GM18517 (cell line): ENCODE data around the gene SLC1A5.

ENCODE experiments used
- ATAC-seq: cut with Tn5 transposase; IDR thresholded peaks from one replicate; pipeline ENCODE4 v1.9.1; 2021; ENCODE audit warnings: mild to moderate bottlenecking, moderate library complexity; ENCODE audit not compliant: unreplicated experiment

The SLC1A5 gene

DNA sequence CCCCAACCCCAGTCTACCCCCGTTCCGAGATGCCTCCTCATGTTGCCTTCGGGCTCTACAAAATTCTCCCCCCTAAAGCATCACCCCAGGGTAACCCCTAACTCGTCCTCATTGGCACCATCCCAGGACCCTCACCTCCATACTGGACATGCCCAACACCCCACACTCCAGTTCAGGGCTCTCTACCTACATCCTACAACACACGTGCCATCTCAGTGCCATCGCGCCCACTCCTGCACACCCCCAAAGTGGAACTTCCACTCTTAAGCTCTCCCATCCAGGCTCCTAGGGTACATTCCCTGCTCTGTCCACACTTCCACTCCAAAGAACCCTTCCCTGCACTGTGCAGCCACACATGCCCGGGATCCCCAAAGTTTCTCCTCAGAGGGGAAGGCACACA lies 43.4 kb downstream of the SLC1A5 start:
- ATAC-seq = no peak

DNA sequence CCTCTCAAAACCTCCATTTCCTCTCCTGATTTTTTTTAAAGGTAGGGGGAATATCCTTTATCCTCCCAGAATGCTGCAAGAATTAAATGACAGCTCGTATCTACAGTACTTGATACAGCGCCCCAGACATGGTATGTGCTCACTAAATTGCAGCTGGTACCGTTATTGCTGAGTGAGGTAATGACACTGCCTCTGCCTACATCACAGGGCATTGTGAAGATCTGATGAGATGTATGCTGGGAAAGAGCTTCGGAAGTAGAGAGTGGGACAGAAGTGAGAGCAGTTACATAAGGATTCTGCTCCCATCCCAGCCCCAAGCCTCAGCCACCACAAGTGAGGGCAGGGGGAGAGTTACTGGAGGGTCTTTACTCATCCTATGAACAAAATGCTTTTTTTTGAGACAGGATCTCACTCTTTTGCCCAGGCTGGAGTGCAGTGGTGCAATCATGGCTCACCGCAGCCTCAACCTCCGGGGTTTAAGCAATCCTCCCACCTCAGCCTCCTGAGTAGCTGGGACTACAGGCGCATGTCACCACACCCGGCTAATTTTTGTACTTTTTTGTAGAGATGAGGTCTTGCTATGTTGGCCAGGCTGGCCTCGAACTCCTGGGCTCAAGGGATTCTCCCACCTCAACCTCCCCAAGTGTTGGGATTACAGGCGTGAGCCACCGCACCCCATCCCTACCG lies 44.2 kb downstream of the SLC1A5 start:
- no peak for ATAC-seq

DNA sequence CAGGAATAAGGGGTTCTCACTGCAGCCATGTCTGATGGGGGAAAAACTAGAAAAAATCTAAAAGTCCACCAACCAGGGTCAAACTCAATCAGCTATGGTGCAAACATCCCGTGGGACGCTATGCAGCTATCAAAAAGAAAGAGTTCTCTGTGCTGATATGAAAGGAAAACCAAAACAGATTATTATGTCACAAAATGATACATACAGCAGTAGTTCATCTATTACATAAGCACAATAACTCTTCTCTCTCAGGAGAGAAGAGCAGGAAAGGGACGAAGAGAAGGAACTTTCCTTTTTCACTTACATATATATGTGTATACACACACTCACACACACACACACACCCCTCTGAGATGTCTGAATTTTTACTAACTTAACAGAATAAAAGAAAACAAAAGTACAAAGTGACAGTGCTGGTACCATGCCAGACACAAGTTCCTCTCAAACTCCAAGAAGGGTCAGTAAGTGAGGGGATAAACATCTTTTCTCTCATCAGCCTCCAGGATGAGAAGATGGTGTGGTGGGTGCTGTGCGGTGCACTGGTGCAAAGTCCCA lies 45.4 kb downstream of the SLC1A5 start:
- ATAC-seq = no peak

DNA sequence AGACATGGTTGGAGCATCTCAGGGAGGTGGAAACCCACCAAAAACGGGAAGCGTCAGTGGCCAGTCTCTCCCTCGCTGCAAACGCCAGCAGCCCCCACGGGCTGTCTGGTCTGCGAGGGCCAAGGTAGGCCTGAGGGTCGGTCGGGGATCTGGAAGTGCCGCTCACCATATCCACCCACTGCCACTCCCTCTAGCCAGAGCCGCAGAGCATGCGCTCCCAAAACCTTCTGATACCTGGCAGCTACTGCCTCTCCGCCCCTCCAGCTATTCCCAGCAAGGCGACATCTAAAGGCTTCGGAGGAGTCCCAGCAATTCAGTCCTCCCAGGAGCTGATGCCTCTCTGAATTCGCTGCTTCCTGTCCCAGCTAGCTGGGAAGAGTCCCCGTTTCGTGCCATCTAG lies 46.9 kb downstream of the SLC1A5 start:
- no peak for ATAC-seq

GRCh38 chr19:46739290-46739771 lies 49.1 kb downstream of the SLC1A5 start:
- no peak for ATAC-seq

- ATAC-seq = no peak
Measured at GRCh38 chr19:46737761-46738171, 50.6 kb downstream of the SLC1A5 start.

GRCh38 chr19:46737298-46737654 lies 51.1 kb downstream of the SLC1A5 start:
- no peak for ATAC-seq

GRCh38 chr19:46736531-46737297 lies 51.7 kb downstream of the SLC1A5 start:
- ATAC-seq = no peak

DNA sequence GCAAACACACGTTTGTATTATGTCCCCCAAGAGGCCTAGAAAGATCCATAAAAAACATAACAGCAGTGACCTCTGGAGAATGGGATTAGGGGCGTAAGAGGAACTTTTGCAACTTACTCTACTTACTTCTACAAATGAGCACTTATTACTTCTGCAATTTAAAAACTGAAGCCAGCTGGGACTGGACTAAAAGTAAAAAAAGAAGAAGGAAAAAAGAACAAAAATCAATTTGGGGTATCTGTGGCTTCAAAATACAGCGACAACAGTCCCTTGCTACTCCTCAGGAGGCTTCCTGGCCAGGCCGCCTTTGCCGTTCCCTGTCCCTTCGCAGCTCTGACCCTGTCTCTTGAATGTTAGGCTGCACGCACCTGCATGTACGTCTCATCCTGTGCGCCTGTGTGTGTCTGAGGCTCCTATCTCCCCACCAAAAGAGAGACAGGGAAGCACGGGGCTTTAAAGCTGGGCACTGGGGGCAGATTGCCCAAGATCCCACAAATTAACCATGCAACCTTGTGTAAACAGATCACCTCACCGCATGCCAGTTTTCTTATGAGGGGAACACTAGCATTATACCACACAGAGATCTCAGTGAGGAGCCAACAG lies 54.6 kb downstream of the SLC1A5 start:
- no peak for ATAC-seq

DNA sequence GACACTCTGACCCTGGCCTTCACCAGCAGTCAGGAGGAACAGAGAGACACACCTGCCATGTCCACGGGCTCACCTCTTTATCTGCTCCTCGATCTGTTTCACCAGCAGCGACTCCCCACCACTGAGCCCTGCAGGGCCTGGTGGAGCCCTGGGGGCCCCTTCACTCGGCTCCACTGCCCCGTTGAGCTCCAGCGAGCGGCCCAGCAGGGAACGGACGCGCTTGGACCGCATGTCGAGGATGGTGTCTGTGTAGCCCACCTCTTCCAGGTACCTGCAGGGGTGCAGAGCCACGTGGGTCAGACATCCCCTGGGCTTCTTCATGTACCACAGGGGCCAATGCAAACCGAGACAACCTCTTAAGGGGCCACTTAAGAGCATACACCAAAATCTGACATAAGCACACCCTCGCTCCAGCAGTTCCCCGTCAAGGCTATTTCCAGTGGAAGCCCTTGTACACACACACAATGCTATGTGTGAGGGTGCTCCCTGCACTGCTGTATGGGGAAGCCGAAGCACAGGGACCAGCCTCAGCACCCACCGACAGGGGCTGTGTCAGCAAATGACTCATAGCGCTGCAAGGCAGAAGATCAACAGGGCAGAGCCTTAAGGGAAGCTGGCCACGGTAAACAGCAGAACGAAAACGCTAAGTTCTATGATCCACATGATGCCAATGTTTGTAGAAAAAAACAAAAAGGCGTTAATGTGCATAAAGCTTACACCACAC lies 55.3 kb downstream of the SLC1A5 start:
- no peak for ATAC-seq

DNA sequence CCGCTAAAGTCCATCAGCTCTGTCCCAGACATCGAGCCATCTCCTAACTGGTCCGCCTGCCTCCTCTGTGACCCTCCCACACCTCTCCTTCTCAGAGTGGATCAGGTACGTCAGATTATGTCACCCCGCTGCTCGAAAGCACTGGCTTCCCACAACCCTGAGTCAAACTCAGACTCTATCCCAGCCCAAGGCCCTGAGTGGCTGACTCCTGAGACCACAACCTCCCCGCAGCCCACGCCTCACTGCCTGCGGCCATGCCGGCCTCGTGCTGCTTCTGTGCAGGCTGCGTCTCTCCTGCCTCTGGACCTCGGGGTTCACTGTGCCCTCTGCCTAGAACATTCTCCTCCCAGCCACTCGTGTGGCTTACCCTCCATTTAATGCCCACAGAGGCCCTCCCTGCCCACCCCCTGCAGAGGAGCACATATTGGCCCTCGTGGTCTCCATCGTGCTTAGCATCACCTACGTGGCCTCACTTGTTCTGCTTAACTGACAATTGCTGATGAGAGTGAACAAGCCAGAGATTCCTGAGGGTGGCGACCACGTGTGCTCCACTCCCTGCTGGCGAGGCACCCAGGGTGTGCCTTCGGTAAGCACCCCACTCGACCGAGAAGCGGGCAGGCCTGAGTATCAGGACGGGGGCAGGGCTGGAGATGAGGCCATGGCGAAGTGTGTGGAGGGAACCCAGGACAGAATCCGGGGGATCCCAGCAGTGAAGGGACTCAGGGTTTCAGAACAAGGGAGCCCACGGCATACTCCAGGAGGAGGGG lies 56.0 kb downstream of the SLC1A5 start:
- no peak for ATAC-seq

DNA sequence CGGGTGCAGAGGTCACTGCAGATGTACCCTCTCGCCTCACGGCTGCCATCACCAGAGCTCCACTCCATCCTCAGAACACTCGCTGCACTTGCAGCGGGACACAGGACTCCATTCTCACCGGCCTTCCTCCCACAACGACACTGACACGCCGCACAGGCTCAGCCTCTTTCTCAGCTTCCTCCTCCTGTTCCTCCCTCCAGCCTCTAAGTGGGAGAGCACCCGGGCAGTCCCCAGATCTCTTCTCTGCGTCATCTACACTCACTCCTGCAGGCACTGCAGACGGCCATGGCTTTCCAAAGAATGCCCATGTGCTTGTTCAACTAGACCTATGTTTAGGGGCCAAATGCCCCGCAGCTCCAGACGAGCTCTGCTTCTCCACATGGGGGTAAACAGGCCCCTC lies 56.8 kb downstream of the SLC1A5 start:
- no peak for ATAC-seq

- no peak for ATAC-seq
Measured at GRCh38 chr19:46731007-46731501, 57.3 kb downstream of the SLC1A5 start.

GRCh38 chr19:46730595-46730994 lies 57.8 kb downstream of the SLC1A5 start:
- no peak for ATAC-seq

- ATAC-seq = no peak
Measured at GRCh38 chr19:46730187-46730586, 58.2 kb downstream of the SLC1A5 start.

DNA sequence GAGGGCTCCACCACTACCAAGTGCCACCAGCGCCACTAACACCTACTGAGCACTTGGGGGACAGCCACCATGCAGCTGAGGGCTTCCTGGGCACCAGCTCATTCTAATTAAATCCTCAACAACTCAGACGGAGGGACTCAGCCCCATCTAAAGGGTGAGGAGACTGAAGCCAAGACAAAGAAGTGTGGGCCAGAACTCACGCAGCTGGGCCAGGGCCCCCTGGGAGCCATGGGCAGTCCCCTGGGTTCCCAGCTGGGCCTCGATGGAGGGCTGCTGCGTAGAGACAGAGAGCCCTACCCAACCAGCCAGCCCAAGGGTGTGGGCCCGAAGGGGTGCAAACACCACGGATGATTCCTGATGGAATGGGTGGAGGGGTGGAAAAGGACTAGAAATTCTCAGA lies 58.7 kb downstream of the SLC1A5 start:
- no peak for ATAC-seq

DNA sequence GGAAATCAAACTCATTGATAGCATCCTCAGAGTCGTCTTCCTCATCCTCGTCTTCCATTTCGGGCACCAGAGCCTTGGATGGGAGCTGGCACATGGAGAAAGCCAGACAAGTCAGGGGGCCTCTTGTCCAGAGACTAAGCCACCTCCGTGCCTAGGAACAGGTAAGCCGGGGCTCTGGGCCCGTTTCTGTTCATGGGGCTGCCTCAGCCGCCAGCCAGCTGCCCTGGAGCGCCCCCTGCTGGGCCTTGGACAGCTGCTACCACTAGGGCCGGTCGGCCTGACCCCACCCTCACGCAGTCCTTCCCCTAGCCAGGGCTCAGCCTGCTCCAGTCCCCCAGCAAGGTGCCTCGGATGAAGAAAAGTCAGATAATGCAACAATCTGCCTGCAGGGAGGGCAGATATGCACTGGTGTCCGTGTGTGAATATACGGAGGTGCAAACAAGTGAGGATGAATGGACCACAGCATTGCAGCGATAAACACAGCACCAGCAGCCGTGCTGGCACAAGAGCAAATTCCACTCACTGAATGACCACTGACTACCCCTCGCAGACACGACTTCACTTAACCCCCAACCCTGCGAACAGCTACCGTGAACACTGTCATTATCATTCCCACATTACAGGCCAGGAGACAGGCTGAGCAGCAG lies 59.6 kb downstream of the SLC1A5 start:
- no peak for ATAC-seq

DNA sequence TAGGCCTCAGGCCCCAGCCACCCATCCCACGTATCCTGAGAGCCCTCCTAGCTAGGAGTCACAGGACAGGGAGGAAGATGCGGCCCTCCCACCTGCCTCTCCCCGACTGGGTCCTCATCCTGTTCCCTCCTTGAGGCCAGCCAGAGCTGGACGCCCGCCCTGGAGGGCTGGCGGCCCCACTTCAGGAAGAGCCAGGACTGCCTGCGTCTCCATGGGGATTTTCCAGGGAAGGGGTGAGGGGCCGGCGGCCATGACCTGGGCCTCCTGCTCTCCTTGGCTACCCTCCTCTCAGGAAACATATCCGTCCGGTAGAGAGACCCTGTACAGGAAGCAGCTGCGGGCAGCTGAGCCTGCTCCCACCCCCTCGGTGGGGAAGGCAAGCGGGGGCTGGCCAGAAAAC lies 60.2 kb downstream of the SLC1A5 start:
- no peak for ATAC-seq

DNA sequence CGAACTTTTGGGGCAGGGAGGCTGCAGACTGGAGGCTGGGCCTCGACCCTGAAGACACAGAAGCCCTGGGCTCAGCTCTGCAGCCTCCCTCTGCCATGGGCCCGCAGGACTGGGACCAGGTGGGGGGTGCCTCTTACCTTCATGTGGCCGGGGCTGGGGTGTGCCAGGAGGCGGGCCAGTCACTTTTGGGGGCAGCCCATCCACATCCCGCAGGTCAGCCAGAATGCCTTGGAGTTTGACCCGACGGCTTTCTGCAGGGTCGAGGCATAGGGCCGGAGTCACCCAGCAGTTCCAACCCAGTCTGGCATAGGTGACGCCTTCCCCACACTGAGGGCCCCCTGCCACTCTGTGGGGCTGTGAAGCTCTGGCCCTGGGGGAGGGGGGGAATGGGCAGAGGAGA lies 60.6 kb downstream of the SLC1A5 start:
- ATAC-seq = no peak
